ENCODE results near the gene CTU2. TPM values are rescaled to one million over a fixed set of nuclear protein-coding genes. Genes with fewer than 3 reads are reported as not detected.

CTU2 gene
- total and polyA plus RNA-seq, 10 of the 15 experiments (the other 5 are each of a cell fraction or from before 2014, with no cell fraction given): 0.32 to 44.5 (median 18.2) TPM

GRCh38 chr16:88755745-88756443 lies 49.6 kb downstream of the CTU2 start:
- Histone ChIP-seq H4K20me1 (ENCODE audit: control insufficient read depth, insufficient read depth) (peaks cover 3% of the 10 kb centered on the region), H3K4me3 (no peak overlapping the region), H3K9ac (ENCODE audit: control insufficient read depth, insufficient read depth, low read length) (no peak overlapping the region), H3K27me3 (replicated peaks in 1 of 2; ENCODE audit: control insufficient read depth in 2 of 2, insufficient read depth in 2 of 2, low read length in 1 of 2) (no peaks in the 10 kb centered on the region), H2AFZ (ENCODE audit: control insufficient read depth, low read depth, low read length) (no peak overlapping the region), H3K79me2 (ENCODE audit: control insufficient read depth, insufficient read depth, low read length) (peaks cover 4% of the 10 kb centered on the region), H3K4me2 (ENCODE audit: control insufficient read depth, insufficient read depth) (no peak overlapping the region), H3K9me3 (replicated peaks; ENCODE audit: control insufficient read depth, insufficient read depth, low read length) (no peaks in the 10 kb centered on the region), H3K4me1 (ENCODE audit: control insufficient read depth, insufficient read depth, low read length) (no peaks in the 10 kb centered on the region), H3K27ac (ENCODE audit: control insufficient read depth, insufficient read depth) (no peak overlapping the region), H3K36me3 (ENCODE audit: control insufficient read depth in 2 of 2, insufficient read depth in 2 of 2, low read length in 1 of 2) (peaks cover 0 to 6% of the 10 kb centered on the region in 2 experiments; a peak in 3 of 4 replicates)
- SMC1A ChIA-PET (ENCODE audit: uncharacterized antibody, unreplicated experiment): no interaction called here
- CTCF ChIA-PET: interaction anchor here (0.8 kb wide), 1 partner anchor 18 kb away, joined by 3 read pairs; no protein-coding TSS in a partner anchor
- intact Hi-C loops (cut with micrococcal nuclease; ENCODE audit: unreplicated experiment) (no loop called here), in situ Hi-C loops (cut with MboI) (no loop called here)
- ATAC-seq (no peak), FAIRE-seq (no peak), DNase-seq (ENCODE audit: low read depth, low spot score) (no peak)
- no TSS peak for BruUV-seq (replicated peaks)
- WGBS (ENCODE audit: insufficient coverage, insufficient replicate concordance, low lambda C conversion rate, missing lambda C conversion rate): 98% methylated on average over 21 of the region's 23 CpGs
- RAD21 ChIA-PET (ENCODE audit: unreplicated experiment): interaction anchor here (0.7 kb wide), 1 partner anchor 29 kb away, joined by 4 read pairs; the partner anchor contains the start of gene PIEZO1
- POLR2A ChIA-PET: no interaction called here
- no peak for TF ChIP-seq NFIC (IDR thresholded peaks at IDR 0.05; ENCODE audit: low read depth, low read length)
- no peak for TF ChIP-seq MEF2A (IDR thresholded peaks at IDR 0.05; ENCODE audit: insufficient read depth, low read depth, low read length)
- TF ChIP-seq IKZF1 (conservative IDR thresholded peaks at IDR 0.05): no peak
- no peak for TF ChIP-seq KDM1A (IDR thresholded peaks at IDR 0.05; ENCODE audit: borderline replicate concordance)
- no peak for TF ChIP-seq TCF12 (IDR thresholded peaks at IDR 0.05; ENCODE audit: low read depth, low read length)
- TF ChIP-seq SREBF1 (IDR thresholded peaks at IDR 0.05; ENCODE audit: low read length): no peak
- no peak for TF ChIP-seq CHD2 (IDR thresholded peaks at IDR 0.05; ENCODE audit: borderline replicate concordance, low read depth, low read length)
- TF ChIP-seq RELB (IDR thresholded peaks at IDR 0.05; ENCODE audit: low read depth): no peak
- no peak for TF ChIP-seq IRF5 (IDR thresholded peaks at IDR 0.05; ENCODE audit: borderline replicate concordance)
- no peak for TF ChIP-seq YBX1 (IDR thresholded peaks at IDR 0.05)
- no peak for TF ChIP-seq IRF4 (IDR thresholded peaks at IDR 0.05; ENCODE audit: low read depth, low read length)
- no peak for TF ChIP-seq GABPA (IDR thresholded peaks at IDR 0.05; ENCODE audit: low read depth)

Measured in GM12878 (cell line).